Stomach (tissue), 9 donors: ENCODE results near the gene SLC28A1. TPM values are rescaled to one million over a fixed set of nuclear protein-coding genes. Genes with fewer than 3 reads are reported as not detected.
A peak's percentile ranks its signal among the peaks of the same experiment; 100 is the strongest.

ENCODE experiments used
- DNase-seq, 2 donors: peaks; one replicate each; pipeline versions ENCODE4 v3.0.0 to v3.0.0-alpha.2; 2013 to 2019
- H3K27ac ChIP-seq, 5 donors: fragments of 200-600 bp in 4 of 5; sonication (generic) in 4 of 5; one replicate each; pipeline ENCODE4 v1.5.1; 2013 to 2019; ENCODE audit warnings: mild to moderate bottlenecking in 1 of 5, moderate library complexity in 1 of 5
- H3K27me3 ChIP-seq, 3 donors: fragments of 200-600 bp; sonication (generic); one replicate each; pipeline ENCODE4 v1.5.1; 2017 to 2019; ENCODE audit warnings: mixed run types in 1 of 3
- H3K36me3 ChIP-seq, 4 donors: fragments of 200-600 bp; sonication (generic); 1 replicate in 3 of 4; 2 replicates in 1 of 4; pipeline ENCODE4 v1.5.1; 2016 to 2019
- H3K4me1 ChIP-seq, 4 donors: fragments of 200-600 bp; sonication (generic); one replicate each; pipeline ENCODE4 v1.5.1; 2016 to 2019
- H3K4me3 ChIP-seq, 4 donors: fragments of 200-600 bp; sonication (generic) in 3 of 4; one replicate each; pipeline ENCODE4 v1.5.1; 2016 to 2019; ENCODE audit warnings: mild to moderate bottlenecking in 1 of 4
- H3K9me3 ChIP-seq, 4 donors: fragments of 200-600 bp; sonication (generic); one replicate each; pipeline ENCODE4 v1.5.1; 2016 to 2019
- CTCF ChIP-seq, 7 experiments: fragments of 450-650 bp in 4 of 7; fragments of 200-600 bp in 3 of 7; sonication (generic) in 3 of 7; IDR thresholded peaks; one replicate each; pipeline ENCODE4 v1.5.1; 2016 to 2019; ENCODE audit warnings: antibody characterized with exemption in 7 of 7, control low read depth in 2 of 7, mild to moderate bottlenecking in 1 of 7
- EP300 ChIP-seq: sonication (generic); formaldehyde crosslinking; IDR thresholded peaks from one replicate; pipeline ENCODE4 v1.6.1; 2017; ENCODE audit warnings: antibody characterized with exemption
- POLR2A ChIP-seq, 4 donors: fragments of 450-650 bp; IDR thresholded peaks; one replicate each; pipeline ENCODE4 v1.6.1; 2016; ENCODE audit warnings: antibody characterized with exemption in 4 of 4, control low read depth in 2 of 4, mild to moderate bottlenecking in 1 of 4, moderate library complexity in 1 of 4
- POLR2AphosphoS5 ChIP-seq, 3 donors: sonication (generic); formaldehyde crosslinking; IDR thresholded peaks; one replicate each; pipeline ENCODE4 v1.6.1; 2016; ENCODE audit warnings: antibody characterized with exemption in 3 of 3
- WGBS, 5 donors: extraction: QIAGEN DNeasy Blood & Tissue Kit in 3 of 5; methylation state at CpG; one replicate each; pipeline versions ENCODE4 v1.1.5 to v1.1.7; 2013 to 2018; 5-methylcytosine and 5-hydroxymethylcytosine counted together
- intact Hi-C: fragments of 100-400 bp; cut with DNase I; formaldehyde crosslinking; loops from one replicate; pipeline ENCODE4 v1.15.1; 2023; ENCODE audit warnings: low total_unique reads
- polyA plus RNA-seq, 3 donors: library from polyadenylated mRNA; stranded (reverse); fragments of 200-250 nt; gene quantifications; one replicate each; pipeline ENCODE4 v1.2.3, GENCODE V29; 2013
- total RNA-seq, 5 donors: library from RNA; depleted of rRNA; stranded (reverse); fragments of >200 nt; gene quantifications; one replicate each; pipeline versions ENCODE4 v1.1.0 to v1.2.3, GENCODE V29; 2014 to 2016
- donor health status: healthy with polysubstance abuse.
- donor health status: Bipolar disorder and iron deficiency.
- donor health status: healthy.

The SLC28A1 gene
- total and polyA plus RNA-seq, 8 donors, result 0.92 TPM; not detected in 7

GRCh38 chr15:84862214-84862975 lies 22.1 kb upstream of the SLC28A1 start:
- WGBS, 5 donors, result 92 to 96% (median 95%) methylated on average over 8 to 17 of the region's 17 CpGs
- no peak for DNase-seq
- Histone ChIP-seq H3K4me1 (peaks cover 3 to 28% (median 17%) of the 10 kb centered on the region in 4 donors), H3K27ac (no peak overlapping the region), H3K27me3 (no peaks in the 10 kb centered on the region), H3K4me3 (no peak overlapping the region), H3K36me3 (peaks cover 0 to 31% (median 16%) of the 10 kb centered on the region in 4 donors), H3K9me3 (no peaks in the 10 kb centered on the region)
- TF ChIP-seq POLR2A (IDR thresholded peaks at IDR 0.05) (no peak), POLR2AphosphoS5 (IDR thresholded peaks at IDR 0.05) (no peak), CTCF (IDR thresholded peaks at IDR 0.05) (no peak), EP300 (no peak)
- intact Hi-C loops, result no loop called here

- H3K27ac ChIP-seq, result peak overlapping the region in 1 of 5 donors; percentile 18
- no peak for TF ChIP-seq POLR2AphosphoS5 (IDR thresholded peaks at IDR 0.05)
- no peak for TF ChIP-seq CTCF (IDR thresholded peaks at IDR 0.05)
- no peak for TF ChIP-seq EP300
- no peak for TF ChIP-seq POLR2A (IDR thresholded peaks at IDR 0.05)
Observed at GRCh38 chr15:84863565-84864443, 20.7 kb upstream of the SLC28A1 start.

GRCh38 chr15:84864444-84864795 lies 20.0 kb upstream of the SLC28A1 start:
- 69 to 85% (median 78%) methylated on average over 5 to 7 of the region's 7 CpGs for WGBS, 5 donors
- no peaks in the 10 kb centered on the region for H3K27me3 ChIP-seq
- intact Hi-C loops, result no loop called here
- no peak for DNase-seq
- no peaks in the 10 kb centered on the region for H3K9me3 ChIP-seq
- H3K4me1 ChIP-seq, result peaks cover 3 to 27% (median 15%) of the 10 kb centered on the region in 4 donors
- H3K4me3 ChIP-seq, result no peak overlapping the region
- no peak for TF ChIP-seq POLR2AphosphoS5 (IDR thresholded peaks at IDR 0.05)
- no peak for TF ChIP-seq EP300
- TF ChIP-seq POLR2A (IDR thresholded peaks at IDR 0.05), result no peak
- TF ChIP-seq CTCF (IDR thresholded peaks at IDR 0.05), result no peak
- peak overlapping the region in 1 of 5 donors; percentile 18 for H3K27ac ChIP-seq
- H3K36me3 ChIP-seq, result peaks cover 0 to 39% (median 16%) of the 10 kb centered on the region in 4 donors

More at GRCh38 chr15:84863565-84864443, 20.7 kb upstream of the SLC28A1 start:
- 81 to 86% (median 85%) methylated on average over 13 of the region's 13 CpGs for WGBS, 5 donors
- Histone ChIP-seq H3K27me3 (no peaks in the 10 kb centered on the region), H3K4me3 (no peak overlapping the region), H3K36me3 (peaks cover 0 to 33% (median 16%) of the 10 kb centered on the region in 4 donors), H3K9me3 (no peaks in the 10 kb centered on the region), H3K4me1 (peaks cover 3 to 28% (median 17%) of the 10 kb centered on the region in 4 donors)
- intact Hi-C loops, result no loop called here
- DNase-seq, result peak in 1 of 2 donors; percentile 36

- DNase-seq, result no peak
- H3K4me1 ChIP-seq, result peaks cover 0 to 24% (median 12%) of the 10 kb centered on the region in 4 donors
- no peaks in the 10 kb centered on the region for H3K27me3 ChIP-seq
- H3K27ac ChIP-seq, result no peak overlapping the region
- H3K4me3 ChIP-seq, result no peak overlapping the region
- H3K9me3 ChIP-seq, result no peaks in the 10 kb centered on the region
- intact Hi-C loops, result no loop called here
- TF ChIP-seq EP300 (no peak), POLR2A (IDR thresholded peaks at IDR 0.05) (no peak), CTCF (IDR thresholded peaks at IDR 0.05) (no peak), POLR2AphosphoS5 (IDR thresholded peaks at IDR 0.05) (no peak)
- peaks cover 0 to 44% (median 17%) of the 10 kb centered on the region in 4 donors for H3K36me3 ChIP-seq
- 88 to 95% (median 92%) methylated on average over 5 of the region's 5 CpGs for WGBS, 5 donors
Observed at GRCh38 chr15:84865074-84865569, 19.3 kb upstream of the SLC28A1 start.
